ENCODE measurements around the gene UNC5A. TPM values are rescaled to one million over a fixed set of nuclear protein-coding genes. Genes with fewer than 3 reads are reported as not detected.
"Not testable (repeated sequence)": the region's sequence is repeated elsewhere in the genome, so short reads cannot be mapped to it uniquely, and the experiment has no call there.

The UNC5A gene
- total RNA-seq, 1 donor from 2014 or later: not detected

- Histone ChIP-seq H3K27me3 (no peaks in the 10 kb centered on the region), H3K4me3 (no peak overlapping the region), H3K4me1 (no peaks in the 10 kb centered on the region), H3K27ac (no peak overlapping the region), H3K36me3 (no peaks in the 10 kb centered on the region), H3K9me3 (no peaks in the 10 kb centered on the region)
- intact Hi-C loops (cut with DNase I): no loop called here
- TF ChIP-seq POLR2A (IDR thresholded peaks at IDR 0.05): no peak
- TF ChIP-seq POLR2AphosphoS5 (IDR thresholded peaks at IDR 0.05; ENCODE audit: insufficient read depth in 1 of 2, low read depth in 1 of 2): no peak
- no peak for TF ChIP-seq CTCF (IDR thresholded peaks at IDR 0.05)
- DNase-seq (ENCODE audit: extremely low spot score in 2 of 2): no peak
Measured at GRCh38 chr5:176866707-176867310, 56.5 kb downstream of the UNC5A start.

GRCh38 chr5:176868126-176868525, 57.8 kb downstream of the UNC5A start:
- no peak for DNase-seq (ENCODE audit: extremely low spot score in 2 of 2)
- no peaks in the 10 kb centered on the region for H3K4me1 ChIP-seq
- intact Hi-C loops (cut with DNase I): no loop called here
- no peaks in the 10 kb centered on the region for H3K36me3 ChIP-seq
- H3K27ac ChIP-seq: no peak overlapping the region
- TF ChIP-seq CTCF (IDR thresholded peaks at IDR 0.05): no peak
- no peak for TF ChIP-seq POLR2A (IDR thresholded peaks at IDR 0.05)
- no peak for TF ChIP-seq POLR2AphosphoS5 (IDR thresholded peaks at IDR 0.05; ENCODE audit: insufficient read depth in 1 of 2, low read depth in 1 of 2)
- no peaks in the 10 kb centered on the region for H3K9me3 ChIP-seq
- H3K4me3 ChIP-seq: no peak overlapping the region
- H3K27me3 ChIP-seq: no peaks in the 10 kb centered on the region

GRCh38 chr5:176868731-176869130, 58.4 kb downstream of the UNC5A start:
- H3K9me3 ChIP-seq: no peaks in the 10 kb centered on the region
- H3K27ac ChIP-seq: no peak overlapping the region
- H3K27me3 ChIP-seq: no peaks in the 10 kb centered on the region
- no peak for DNase-seq (ENCODE audit: extremely low spot score in 2 of 2)
- TF ChIP-seq POLR2A (IDR thresholded peaks at IDR 0.05) (no peak), POLR2AphosphoS5 (IDR thresholded peaks at IDR 0.05; ENCODE audit: insufficient read depth in 1 of 2, low read depth in 1 of 2) (no peak), CTCF (IDR thresholded peaks at IDR 0.05) (no peak)
- H3K36me3 ChIP-seq: no peaks in the 10 kb centered on the region
- intact Hi-C loops (cut with DNase I): no loop called here
- no peaks in the 10 kb centered on the region for H3K4me1 ChIP-seq
- no peak overlapping the region for H3K4me3 ChIP-seq

- H3K4me3 ChIP-seq: no peak overlapping the region
- TF ChIP-seq CTCF (IDR thresholded peaks at IDR 0.05): no peak
- TF ChIP-seq POLR2A (IDR thresholded peaks at IDR 0.05): no peak
- no peak for TF ChIP-seq POLR2AphosphoS5 (IDR thresholded peaks at IDR 0.05; ENCODE audit: insufficient read depth in 1 of 2, low read depth in 1 of 2)
- no peak for DNase-seq (ENCODE audit: extremely low spot score in 2 of 2)
- H3K9me3 ChIP-seq: no peaks in the 10 kb centered on the region
- intact Hi-C loops (cut with DNase I): no loop called here
- H3K27me3 ChIP-seq: no peaks in the 10 kb centered on the region
- no peaks in the 10 kb centered on the region for H3K4me1 ChIP-seq
- H3K36me3 ChIP-seq: no peaks in the 10 kb centered on the region
- no peak overlapping the region for H3K27ac ChIP-seq
Measured at GRCh38 chr5:176869501-176870109, 59.2 kb downstream of the UNC5A start.

GRCh38 chr5:176870110-176870591, 59.8 kb downstream of the UNC5A start:
- H3K4me1 ChIP-seq: no peaks in the 10 kb centered on the region
- H3K9me3 ChIP-seq: no peaks in the 10 kb centered on the region
- H3K27me3 ChIP-seq: no peaks in the 10 kb centered on the region
- no peak overlapping the region for H3K4me3 ChIP-seq
- H3K36me3 ChIP-seq: no peaks in the 10 kb centered on the region
- TF ChIP-seq CTCF (IDR thresholded peaks at IDR 0.05) (no peak), POLR2AphosphoS5 (IDR thresholded peaks at IDR 0.05; ENCODE audit: insufficient read depth in 1 of 2, low read depth in 1 of 2) (no peak), POLR2A (IDR thresholded peaks at IDR 0.05) (no peak)
- no peak for DNase-seq (ENCODE audit: extremely low spot score in 2 of 2)
- intact Hi-C loops (cut with DNase I): no loop called here
- no peak overlapping the region for H3K27ac ChIP-seq

DNA sequence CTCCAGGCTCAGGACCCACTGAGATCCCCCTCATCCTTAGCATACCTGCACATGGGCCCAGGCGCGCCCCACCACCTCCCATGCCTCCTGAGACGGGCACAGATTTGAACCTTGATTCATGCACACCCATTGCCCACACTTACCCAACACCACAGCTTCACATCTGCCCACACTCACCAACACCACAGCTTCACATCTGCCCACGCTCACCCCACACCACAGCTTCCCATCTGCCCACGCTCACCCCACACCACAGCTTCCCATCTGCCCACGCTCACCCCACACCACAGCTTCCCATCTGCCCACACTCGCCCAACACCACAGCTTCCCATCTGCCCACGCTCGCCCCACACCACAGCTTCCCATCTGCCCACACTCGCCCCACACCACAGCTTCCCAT, 60.3 kb downstream of the UNC5A start:
- H3K36me3 ChIP-seq; H3K27ac ChIP-seq; H3K4me1 ChIP-seq; DNase-seq (ENCODE audit: extremely low spot score in 2 of 2); H3K4me3 ChIP-seq; H3K27me3 ChIP-seq; intact Hi-C loops (cut with DNase I); H3K9me3 ChIP-seq: not testable (repeated sequence)

DNA sequence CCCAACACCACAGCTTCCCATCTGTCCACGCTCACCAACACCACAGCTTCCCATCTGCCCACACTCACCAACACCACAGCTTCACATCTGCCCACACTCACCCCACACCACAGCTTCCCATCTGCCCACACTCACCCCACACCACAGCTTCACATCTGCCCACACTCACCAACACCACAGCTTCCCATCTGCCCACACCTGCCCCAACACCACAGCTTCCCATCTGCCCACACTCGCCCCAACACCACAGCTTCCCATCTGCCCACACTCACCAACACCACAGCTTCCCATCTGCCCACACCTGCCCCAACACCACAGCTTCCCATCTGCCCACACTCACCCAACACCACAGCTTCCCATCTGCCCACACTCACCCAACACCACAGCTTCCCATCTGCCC, 62.2 kb downstream of the UNC5A start:
- H3K9me3 ChIP-seq; H3K4me3 ChIP-seq; DNase-seq (ENCODE audit: extremely low spot score in 2 of 2); H3K4me1 ChIP-seq; H3K36me3 ChIP-seq; H3K27ac ChIP-seq; intact Hi-C loops (cut with DNase I); H3K27me3 ChIP-seq: not testable (repeated sequence)

DNA sequence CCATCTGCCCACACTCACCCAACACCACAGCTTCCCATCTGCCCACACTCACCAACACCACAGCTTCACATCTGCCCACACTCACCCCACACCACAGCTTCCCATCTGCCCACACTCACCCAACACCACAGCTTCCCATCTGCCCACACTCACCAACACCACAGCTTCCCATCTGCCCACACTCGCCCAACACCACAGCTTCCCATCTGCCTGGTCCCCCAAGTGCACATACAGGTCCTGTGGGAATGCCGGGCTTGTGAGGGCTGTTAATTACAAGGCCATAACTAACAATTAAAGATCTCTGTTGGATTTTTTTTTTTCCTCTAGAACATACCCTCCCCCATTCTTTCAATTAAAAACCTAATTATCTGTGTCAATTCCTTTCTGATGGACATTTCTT, 62.7 kb downstream of the UNC5A start:
- H3K27me3 ChIP-seq; DNase-seq (ENCODE audit: extremely low spot score in 2 of 2); H3K9me3 ChIP-seq; H3K4me1 ChIP-seq; H3K27ac ChIP-seq; intact Hi-C loops (cut with DNase I); H3K4me3 ChIP-seq; H3K36me3 ChIP-seq: not testable (repeated sequence)
